Cardiac fibroblast (primary cell): ENCODE measurements around the gene SULT4A1.
"Not testable (repeated sequence)": the region's sequence is repeated elsewhere in the genome, so short reads cannot be mapped to it uniquely, and the experiment has no call there.

ENCODE experiments used
- DNase-seq, 2 donors: peaks; one replicate each; pipeline versions ENCODE4 v3.0.0 to v3.0.0-alpha.2; 2010; ENCODE audit warnings: low read depth in 2 of 2
- H3K4me3 ChIP-seq, 2 donors: replicated peaks in 1 of 2; 1 replicate in 1 of 2; 2 replicates in 1 of 2; pipeline ENCODE4 v1.5.1; 2011; ENCODE audit warnings: low read depth in 2 of 2, low read length in 2 of 2, mild to moderate bottlenecking in 2 of 2, moderate library complexity in 1 of 2
- TF ChIP-seq, protein P1 (sequence below): IDR thresholded peaks from one replicate; pipeline ENCODE4 v1.5.1; 2011; ENCODE audit warnings: low read depth, mild to moderate bottlenecking, low read length, inconsistent platforms

Gene SULT4A1, protein sequence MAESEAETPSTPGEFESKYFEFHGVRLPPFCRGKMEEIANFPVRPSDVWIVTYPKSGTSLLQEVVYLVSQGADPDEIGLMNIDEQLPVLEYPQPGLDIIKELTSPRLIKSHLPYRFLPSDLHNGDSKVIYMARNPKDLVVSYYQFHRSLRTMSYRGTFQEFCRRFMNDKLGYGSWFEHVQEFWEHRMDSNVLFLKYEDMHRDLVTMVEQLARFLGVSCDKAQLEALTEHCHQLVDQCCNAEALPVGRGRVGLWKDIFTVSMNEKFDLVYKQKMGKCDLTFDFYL

DNA sequence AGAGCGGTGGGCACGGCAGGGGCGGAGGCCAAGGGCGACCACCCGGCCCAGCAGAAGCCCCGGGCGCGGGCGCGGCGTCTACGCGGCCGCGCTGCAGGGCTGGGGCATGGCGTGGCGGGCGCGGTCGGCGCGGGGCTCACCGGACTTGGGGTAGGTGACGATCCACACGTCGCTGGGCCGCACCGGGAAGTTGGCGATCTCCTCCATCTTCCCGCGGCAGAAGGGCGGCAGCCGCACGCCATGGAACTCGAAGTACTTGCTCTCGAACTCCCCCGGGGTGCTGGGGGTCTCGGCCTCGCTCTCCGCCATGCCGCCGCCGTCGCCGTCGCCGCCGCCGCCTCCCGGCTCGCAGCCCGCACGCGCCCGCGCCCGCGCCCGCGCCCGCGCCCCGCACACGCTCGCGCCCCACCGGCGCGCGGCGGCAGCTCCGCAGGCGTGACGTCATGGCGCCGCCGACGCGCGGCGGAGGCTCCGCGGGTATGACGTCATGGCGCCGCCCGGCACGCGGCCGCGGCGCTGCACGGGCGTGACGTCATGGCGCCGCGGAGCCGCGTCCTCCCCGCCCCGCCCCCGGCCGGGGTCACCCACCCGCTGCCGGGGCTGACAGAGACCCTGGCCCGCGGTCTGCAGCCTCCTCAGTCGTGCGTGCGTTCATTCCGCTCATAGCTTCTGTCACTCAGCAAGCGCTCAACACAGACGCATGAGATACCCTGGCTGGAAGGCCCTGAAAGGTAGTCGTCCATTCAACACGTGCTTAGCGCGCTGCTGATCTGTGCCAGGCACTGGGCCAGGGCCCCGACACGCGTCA lies at the start of gene SULT4A1:
Gene SULT4A1 (minus strand): TSS at position 440 of the 808 bp plus-strand sequence. CDS start 131 bp downstream, at position 309.
- peak within 1 kb of the TSS; percentile 39 to 41 for H3K4me3 ChIP-seq
- DNase-seq, result peak; percentile 5 to 46
- TF ChIP-seq, protein P1, sequence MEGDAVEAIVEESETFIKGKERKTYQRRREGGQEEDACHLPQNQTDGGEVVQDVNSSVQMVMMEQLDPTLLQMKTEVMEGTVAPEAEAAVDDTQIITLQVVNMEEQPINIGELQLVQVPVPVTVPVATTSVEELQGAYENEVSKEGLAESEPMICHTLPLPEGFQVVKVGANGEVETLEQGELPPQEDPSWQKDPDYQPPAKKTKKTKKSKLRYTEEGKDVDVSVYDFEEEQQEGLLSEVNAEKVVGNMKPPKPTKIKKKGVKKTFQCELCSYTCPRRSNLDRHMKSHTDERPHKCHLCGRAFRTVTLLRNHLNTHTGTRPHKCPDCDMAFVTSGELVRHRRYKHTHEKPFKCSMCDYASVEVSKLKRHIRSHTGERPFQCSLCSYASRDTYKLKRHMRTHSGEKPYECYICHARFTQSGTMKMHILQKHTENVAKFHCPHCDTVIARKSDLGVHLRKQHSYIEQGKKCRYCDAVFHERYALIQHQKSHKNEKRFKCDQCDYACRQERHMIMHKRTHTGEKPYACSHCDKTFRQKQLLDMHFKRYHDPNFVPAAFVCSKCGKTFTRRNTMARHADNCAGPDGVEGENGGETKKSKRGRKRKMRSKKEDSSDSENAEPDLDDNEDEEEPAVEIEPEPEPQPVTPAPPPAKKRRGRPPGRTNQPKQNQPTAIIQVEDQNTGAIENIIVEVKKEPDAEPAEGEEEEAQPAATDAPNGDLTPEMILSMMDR, result no peak

DNA sequence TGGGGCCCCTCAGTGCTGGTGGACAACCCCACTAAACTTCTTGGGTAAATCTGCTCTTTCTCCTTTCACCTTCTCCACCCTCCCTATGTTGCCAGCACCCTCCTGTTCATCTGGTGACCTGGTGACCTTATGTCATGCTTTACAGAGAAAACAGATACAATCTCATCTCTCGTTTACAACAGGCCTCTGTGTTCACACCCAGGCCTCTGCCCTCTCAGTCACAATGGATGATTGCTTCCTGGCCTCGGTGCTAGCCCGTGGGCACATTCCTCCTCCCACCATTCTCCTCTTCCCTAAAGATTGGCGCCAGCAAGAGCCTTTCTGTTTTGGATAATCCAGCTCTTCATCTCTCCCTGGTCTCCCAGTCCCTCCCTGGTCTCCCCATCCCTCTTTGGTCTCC lies 49.0 kb upstream of the SULT4A1 start:
- no peak overlapping the region for H3K4me3 ChIP-seq
- TF ChIP-seq, protein P1, result no peak
- DNase-seq, result no peak

DNA sequence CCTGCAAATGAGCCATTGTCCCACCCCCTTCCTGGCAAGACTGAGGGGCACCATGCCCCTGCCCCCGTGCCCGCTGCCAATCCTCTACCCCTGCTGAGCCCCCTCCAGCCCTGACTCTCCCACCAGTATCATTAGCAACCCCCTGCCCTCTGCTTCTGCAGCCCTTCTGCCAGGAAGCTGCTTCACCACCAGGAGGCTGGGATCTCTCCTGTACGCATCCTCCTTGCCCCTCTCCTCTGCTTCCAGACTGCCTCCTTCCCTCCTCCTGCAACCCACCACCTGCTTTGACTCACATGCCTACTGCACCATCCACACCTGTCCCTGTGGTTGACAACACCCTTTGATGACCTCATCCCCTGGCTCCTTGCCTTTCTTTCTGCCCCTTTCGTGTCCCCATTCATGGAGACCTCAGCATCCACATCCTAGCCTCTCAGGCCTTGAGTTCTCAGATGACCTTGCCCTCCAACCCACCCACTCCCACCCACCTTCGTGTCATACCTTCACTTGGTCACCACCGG lies 47.9 kb upstream of the SULT4A1 start:
- TF ChIP-seq, protein P1, result no peak
- DNase-seq, result no peak
- H3K4me3 ChIP-seq, result no peak overlapping the region

DNA sequence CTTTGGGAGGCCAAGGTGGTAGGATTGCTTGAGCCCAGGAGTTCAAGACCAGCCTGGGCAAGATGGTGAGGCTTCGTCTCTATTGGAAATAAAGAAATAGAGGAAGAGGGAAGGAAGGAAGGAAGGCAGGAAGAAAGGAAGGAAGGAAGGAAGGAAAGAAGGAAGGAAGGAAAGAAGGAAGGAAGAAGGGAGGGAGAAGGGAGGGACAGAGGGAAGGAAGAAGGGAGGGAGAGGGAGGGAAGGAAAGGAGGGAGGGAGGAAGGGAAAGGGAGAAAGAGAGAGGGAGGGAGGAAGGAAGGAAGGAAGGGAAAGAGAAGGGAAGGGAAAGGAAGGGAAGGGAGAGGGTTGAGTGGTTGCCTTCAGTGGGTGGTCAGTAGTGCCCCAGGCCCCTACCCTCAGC lies 47.4 kb upstream of the SULT4A1 start:
- TF ChIP-seq, protein P1, result no peak
- H3K4me3 ChIP-seq, result no peak overlapping the region
- DNase-seq, result no peak

DNA sequence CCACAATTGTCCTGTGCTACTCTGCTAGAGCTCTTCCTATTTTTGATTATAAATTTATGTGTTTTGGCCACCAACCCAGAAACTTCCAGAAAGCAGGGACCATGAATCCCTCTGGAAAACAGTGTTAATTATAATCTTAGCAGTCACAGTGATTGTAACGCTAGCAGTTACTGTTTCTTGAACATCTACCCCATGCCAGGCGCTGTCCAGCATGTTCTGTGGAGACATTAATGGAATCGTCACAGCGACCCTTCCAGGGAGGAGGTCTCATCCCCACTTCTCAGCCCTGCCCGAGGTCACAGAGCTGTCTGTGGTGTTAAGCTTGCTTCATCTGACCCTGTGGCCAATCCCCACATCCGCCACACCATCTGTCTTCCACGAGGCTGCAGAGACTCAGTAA lies 43.4 kb upstream of the SULT4A1 start:
- TF ChIP-seq, protein P1, result no peak
- no peak overlapping the region for H3K4me3 ChIP-seq
- no peak for DNase-seq

- not testable (repeated sequence) for H3K4me3 ChIP-seq, DNase-seq
- TF ChIP-seq, protein P1, result peak; percentile 37
Measured at GRCh38 chr22:43904412-43904811, 42.1 kb upstream of the SULT4A1 start.

DNA sequence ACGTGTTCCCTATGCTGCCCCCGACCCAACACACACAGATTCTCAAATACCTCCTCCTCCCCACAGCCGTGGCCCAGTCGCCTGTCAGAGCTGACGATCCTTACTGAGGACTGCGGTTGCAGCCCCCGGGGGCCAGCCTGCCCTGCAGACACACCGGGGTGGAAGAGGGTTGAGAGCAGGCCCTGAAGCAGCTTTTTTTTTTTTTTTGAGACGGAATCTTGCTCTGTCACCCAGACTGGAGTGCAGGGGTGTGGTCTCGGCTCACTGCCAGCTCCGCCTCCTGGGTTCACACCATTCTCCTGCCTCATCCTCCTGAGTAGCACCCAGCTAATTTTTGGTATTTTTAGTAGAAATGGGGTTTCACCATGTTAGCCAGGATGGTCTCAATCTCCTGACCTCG lies 40.7 kb upstream of the SULT4A1 start:
- not testable (repeated sequence) for DNase-seq, H3K4me3 ChIP-seq
